Astrocyte of the spinal cord (primary cell): Measurements from ENCODE around the gene NR3C2.
A peak's percentile ranks its signal among the peaks of the same experiment; 100 is the strongest.

Experiments used
- DNase-seq: peaks from one replicate; pipeline ENCODE4 v3.0.0; 2011; ENCODE audit warnings: low read depth, low spot score
- H3K4me3 ChIP-seq: 2 replicates; pipeline ENCODE4 v1.5.1; 2011; ENCODE audit warnings: low read depth, mild to moderate bottlenecking, low read length, moderate library complexity
- CTCF ChIP-seq: IDR thresholded peaks from 2 replicates; pipeline ENCODE4 v1.5.1; 2012; ENCODE audit warnings: low read depth, mild to moderate bottlenecking, low read length, inconsistent platforms
- in situ Hi-C: cut with HindIII; loops from 2 replicates; pipeline ENCODE4 v1.10.0; 2017; ENCODE audit warnings: low sequenced_read_pairs

The NR3C2 gene

DNA sequence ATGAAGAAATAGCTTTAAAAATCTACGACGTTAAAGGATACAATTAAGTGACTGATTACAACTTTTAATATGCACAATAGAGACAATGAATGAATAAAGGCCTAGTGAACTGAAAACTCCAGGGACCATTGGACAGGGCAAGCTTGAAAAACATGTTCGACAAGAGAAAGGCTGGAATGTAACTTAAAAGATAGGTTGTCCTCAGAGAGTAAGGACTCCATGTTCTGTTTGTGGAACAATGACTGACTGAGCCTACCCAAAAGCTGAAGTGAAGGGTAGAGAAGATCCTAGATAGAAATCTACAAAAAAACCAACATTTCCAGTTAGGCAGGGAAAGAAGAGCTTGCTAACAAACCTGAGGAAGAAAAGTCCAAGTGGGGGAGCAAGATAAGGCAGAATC, 173.4 kb downstream of the NR3C2 start:
- DNase-seq, result no peak
- TF ChIP-seq CTCF, result no peak
- H3K4me3 ChIP-seq, result no peak overlapping the region
- in situ Hi-C loops, result no loop called here

DNA sequence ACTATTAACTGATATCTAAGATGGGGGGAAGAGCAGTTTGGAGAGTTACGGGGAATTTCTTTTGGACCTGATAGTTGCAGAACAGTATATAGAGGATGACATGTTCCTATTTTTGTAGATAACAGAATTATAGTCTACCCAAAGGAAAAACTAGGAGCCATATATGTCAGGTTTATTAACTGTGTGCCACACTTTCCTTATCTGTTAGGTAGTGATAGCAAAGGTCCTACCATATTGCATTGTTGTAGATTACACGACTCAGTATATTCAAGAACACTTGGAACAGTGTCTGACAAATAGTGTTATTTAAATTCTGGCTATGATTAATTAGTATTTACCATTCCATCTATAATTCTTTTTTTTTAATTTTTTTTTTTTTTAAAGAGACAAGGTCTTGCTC, 175.3 kb downstream of the NR3C2 start:
- in situ Hi-C loops, result no loop called here
- no peak for TF ChIP-seq CTCF
- no peak overlapping the region for H3K4me3 ChIP-seq
- DNase-seq, result no peak

- no peak overlapping the region for H3K4me3 ChIP-seq
- in situ Hi-C loops, result no loop called here
- no peak for TF ChIP-seq CTCF
- DNase-seq, result no peak
These were observed 176.0 kb downstream of the NR3C2 start for GRCh38 chr4:148266240-148266639.

DNA sequence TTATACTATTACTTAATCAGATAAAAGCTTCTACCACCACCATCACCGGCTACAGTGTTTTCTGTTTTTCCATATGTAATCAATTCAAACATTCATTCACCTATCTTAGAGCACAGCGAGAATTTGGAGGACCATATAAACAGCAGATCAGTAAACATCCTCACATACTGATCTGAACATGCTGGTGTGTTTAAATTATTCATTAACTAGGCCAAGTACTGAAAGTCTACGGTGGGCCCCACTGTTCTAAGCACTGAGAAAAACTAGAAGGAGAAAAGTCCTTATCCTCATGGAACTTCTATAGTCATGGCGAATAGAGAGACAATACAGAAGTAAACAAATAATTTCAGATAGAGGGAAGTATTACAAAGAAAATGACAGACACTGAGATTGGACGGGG, 176.6 kb downstream of the NR3C2 start:
- no peak for DNase-seq
- H3K4me3 ChIP-seq, result no peak overlapping the region
- in situ Hi-C loops, result no loop called here
- TF ChIP-seq CTCF, result no peak

DNA sequence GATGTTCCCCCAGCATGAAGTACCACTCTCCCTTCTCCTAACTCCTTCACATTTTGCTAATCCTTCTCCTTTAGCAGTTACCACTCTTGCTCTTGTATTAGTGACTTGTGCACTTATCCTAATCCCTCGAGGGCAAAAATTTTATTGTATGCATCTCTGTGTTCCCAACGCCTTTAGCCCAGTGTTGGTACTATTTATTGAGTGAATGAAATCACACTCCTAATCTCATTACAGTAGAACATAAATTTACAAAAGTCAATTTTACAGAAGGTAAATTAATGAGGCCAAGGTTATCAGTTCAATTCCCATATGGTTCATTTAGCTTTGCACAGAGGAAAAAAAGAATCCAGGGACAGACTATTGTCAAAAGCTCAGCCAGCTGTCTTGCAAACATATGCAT, 178.4 kb downstream of the NR3C2 start:
- H3K4me3 ChIP-seq, result no peak overlapping the region
- in situ Hi-C loops, result no loop called here
- no peak for DNase-seq
- TF ChIP-seq CTCF, result no peak

- in situ Hi-C loops, result no loop called here
- DNase-seq, result no peak
- no peak overlapping the region for H3K4me3 ChIP-seq
- TF ChIP-seq CTCF, result no peak
These were observed 179.1 kb downstream of the NR3C2 start for GRCh38 chr4:148263127-148263526.

DNA sequence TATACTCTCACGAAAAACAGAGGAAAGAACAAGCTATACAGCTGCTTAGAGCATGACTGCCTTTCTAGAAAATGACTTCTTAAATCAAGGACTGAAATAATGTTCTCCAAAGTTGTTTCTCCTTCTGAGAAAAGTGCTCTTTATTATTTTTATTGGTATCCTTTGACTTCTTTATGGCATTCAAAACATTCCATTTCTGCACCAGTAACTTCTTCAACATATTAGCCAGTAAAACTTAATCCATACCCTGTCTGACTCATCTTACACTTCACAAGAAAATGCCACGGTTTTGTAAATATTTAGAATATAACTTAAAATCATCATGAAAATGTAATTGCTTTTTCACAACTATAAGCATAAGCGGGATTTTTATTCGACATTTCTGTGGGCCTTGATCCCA, 180.4 kb downstream of the NR3C2 start:
- no peak overlapping the region for H3K4me3 ChIP-seq
- TF ChIP-seq CTCF, result no peak
- in situ Hi-C loops, result no loop called here
- peak; percentile 56 for DNase-seq
